Panc1 (cell line): ENCODE measurements around the gene KIF12.

Experiments
- POLR2AphosphoS5 ChIP-seq: IDR thresholded peaks from 2 replicates; pipeline ENCODE4 v1.6.1; 2012; ENCODE audit warnings: mild to moderate bottlenecking, low read depth, low read length, moderate library complexity
- SIN3A ChIP-seq: IDR thresholded peaks from 2 replicates; pipeline ENCODE4 v1.6.1; 2012; ENCODE audit warnings: low read depth, mild to moderate bottlenecking, low read length, moderate library complexity, borderline replicate concordance; ENCODE audit not compliant: insufficient read depth
- TF ChIP-seq, protein P1 (sequence below): fragments of 450-650 bp; IDR thresholded peaks from 2 replicates; pipeline ENCODE4 v1.5.1; 2017; ENCODE audit warnings: mild to moderate bottlenecking
- TF ChIP-seq, protein P2 (sequence below), 2 experiments: IDR thresholded peaks; 2 replicates each; pipeline ENCODE4 v1.6.1; 2011 to 2012; ENCODE audit warnings: low read depth in 2 of 2, control low read depth in 1 of 2, low read length in 1 of 2, mild to moderate bottlenecking in 1 of 2, moderate library complexity in 1 of 2; ENCODE audit not compliant: insufficient read depth in 1 of 2

DNA sequence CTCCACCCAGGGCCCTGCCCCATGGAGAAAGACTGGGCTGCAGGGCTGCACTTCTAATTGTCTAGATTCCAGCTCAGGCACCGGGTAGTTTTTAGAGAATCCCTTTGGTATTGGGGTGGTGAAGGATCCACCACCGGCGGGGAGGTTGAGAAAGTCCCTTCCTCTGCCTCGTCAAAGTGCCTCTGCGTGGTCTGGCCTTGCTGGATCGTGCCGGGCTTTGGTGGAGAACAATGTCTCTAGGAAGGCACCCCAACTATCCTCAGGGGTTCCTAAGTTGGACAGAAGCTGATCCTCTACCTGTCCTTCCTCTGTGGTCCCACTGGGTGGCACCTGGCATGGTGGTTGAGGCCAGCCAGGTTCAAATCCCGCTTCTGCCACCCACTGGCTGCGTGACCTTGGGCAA is 13.7 kb downstream of the KIF12 start:
- no peak for TF ChIP-seq SIN3A
- TF ChIP-seq, protein P1, sequence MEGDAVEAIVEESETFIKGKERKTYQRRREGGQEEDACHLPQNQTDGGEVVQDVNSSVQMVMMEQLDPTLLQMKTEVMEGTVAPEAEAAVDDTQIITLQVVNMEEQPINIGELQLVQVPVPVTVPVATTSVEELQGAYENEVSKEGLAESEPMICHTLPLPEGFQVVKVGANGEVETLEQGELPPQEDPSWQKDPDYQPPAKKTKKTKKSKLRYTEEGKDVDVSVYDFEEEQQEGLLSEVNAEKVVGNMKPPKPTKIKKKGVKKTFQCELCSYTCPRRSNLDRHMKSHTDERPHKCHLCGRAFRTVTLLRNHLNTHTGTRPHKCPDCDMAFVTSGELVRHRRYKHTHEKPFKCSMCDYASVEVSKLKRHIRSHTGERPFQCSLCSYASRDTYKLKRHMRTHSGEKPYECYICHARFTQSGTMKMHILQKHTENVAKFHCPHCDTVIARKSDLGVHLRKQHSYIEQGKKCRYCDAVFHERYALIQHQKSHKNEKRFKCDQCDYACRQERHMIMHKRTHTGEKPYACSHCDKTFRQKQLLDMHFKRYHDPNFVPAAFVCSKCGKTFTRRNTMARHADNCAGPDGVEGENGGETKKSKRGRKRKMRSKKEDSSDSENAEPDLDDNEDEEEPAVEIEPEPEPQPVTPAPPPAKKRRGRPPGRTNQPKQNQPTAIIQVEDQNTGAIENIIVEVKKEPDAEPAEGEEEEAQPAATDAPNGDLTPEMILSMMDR, result no peak
- no peak for TF ChIP-seq POLR2AphosphoS5
- TF ChIP-seq, protein P2, sequence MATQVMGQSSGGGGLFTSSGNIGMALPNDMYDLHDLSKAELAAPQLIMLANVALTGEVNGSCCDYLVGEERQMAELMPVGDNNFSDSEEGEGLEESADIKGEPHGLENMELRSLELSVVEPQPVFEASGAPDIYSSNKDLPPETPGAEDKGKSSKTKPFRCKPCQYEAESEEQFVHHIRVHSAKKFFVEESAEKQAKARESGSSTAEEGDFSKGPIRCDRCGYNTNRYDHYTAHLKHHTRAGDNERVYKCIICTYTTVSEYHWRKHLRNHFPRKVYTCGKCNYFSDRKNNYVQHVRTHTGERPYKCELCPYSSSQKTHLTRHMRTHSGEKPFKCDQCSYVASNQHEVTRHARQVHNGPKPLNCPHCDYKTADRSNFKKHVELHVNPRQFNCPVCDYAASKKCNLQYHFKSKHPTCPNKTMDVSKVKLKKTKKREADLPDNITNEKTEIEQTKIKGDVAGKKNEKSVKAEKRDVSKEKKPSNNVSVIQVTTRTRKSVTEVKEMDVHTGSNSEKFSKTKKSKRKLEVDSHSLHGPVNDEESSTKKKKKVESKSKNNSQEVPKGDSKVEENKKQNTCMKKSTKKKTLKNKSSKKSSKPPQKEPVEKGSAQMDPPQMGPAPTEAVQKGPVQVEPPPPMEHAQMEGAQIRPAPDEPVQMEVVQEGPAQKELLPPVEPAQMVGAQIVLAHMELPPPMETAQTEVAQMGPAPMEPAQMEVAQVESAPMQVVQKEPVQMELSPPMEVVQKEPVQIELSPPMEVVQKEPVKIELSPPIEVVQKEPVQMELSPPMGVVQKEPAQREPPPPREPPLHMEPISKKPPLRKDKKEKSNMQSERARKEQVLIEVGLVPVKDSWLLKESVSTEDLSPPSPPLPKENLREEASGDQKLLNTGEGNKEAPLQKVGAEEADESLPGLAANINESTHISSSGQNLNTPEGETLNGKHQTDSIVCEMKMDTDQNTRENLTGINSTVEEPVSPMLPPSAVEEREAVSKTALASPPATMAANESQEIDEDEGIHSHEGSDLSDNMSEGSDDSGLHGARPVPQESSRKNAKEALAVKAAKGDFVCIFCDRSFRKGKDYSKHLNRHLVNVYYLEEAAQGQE (IDR thresholded peaks at IDR 0.05; ENCODE audit: insufficient read depth in 1 of 2, low read depth in 2 of 2, low read length in 1 of 2), result no peak
